Nephron (organoid): Measurements from ENCODE around the gene GREB1.

Experiments used
- H3K27ac Mint-ChIP-seq, 3 experiments: 2 replicates each; pipeline ENCODE4 v1.8.0; 2020; ENCODE audit warnings: mixed read lengths in 3 of 3, mild to moderate bottlenecking in 2 of 3, moderate library complexity in 1 of 3
- H3K27me3 Mint-ChIP-seq: 2 replicates; pipeline ENCODE4 v1.8.0; 2021; ENCODE audit warnings: low read depth, mild to moderate bottlenecking, moderate library complexity, mixed read lengths
- H3K36me3 Mint-ChIP-seq: 2 replicates; pipeline ENCODE4 v1.8.0; 2020; ENCODE audit warnings: low read depth, mixed read lengths
- H3K4me1 Mint-ChIP-seq: 2 replicates; pipeline ENCODE4 v1.8.0; 2020; ENCODE audit warnings: mixed read lengths
- H3K4me3 Mint-ChIP-seq, 3 experiments: 2 replicates each; pipeline ENCODE4 v1.8.0; 2020; ENCODE audit warnings: mild to moderate bottlenecking in 3 of 3, mixed read lengths in 3 of 3, moderate library complexity in 2 of 3
- H3K9me3 Mint-ChIP-seq: 2 replicates; pipeline ENCODE4 v1.8.0; 2020; ENCODE audit warnings: mixed read lengths
- TF ChIP-seq, protein P1 (sequence below), 3 experiments: fragments of 200-600 bp; sonication (generic); IDR thresholded peaks; one replicate each; pipeline ENCODE4 v1.5.0; 2021; ENCODE audit warnings: antibody characterized with exemption in 3 of 3; ENCODE audit not compliant: unreplicated experiment in 3 of 3

GREB1 gene

DNA sequence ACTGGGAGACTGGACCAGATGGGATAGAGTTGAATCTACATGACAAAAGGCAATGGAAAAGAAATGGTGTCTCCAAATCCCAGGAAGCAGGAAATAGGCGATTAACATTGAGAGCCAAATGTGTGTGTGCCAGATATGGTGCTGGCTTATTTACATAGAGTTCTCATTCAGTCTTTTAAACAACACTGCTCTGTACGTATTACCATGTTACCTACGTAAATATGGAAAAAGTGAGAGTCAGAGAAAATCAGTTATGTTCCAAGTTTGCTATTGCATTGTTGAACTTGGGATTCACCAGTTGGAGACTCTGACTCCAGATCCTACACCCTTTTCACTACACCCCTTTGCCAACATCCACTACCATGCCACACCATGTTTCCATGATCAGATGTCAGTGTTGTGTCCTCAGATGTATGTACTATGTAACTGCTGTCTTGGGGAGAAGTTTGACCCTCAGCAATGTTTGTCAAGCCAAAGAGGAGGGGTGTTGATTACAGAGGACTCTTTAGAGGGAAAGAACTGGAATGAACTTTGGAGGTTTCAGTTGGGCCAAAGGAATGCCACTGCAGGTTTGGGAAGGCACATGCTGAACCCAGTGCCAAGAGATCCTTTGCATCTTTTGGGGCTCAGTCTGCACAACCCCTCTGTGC, 19.6 kb upstream of the GREB1 start:
- H3K27me3 Mint-ChIP-seq, result no peaks in the 10 kb centered on the region
- H3K4me3 Mint-ChIP-seq, result no peak overlapping the region
- no peak overlapping the region for H3K27ac Mint-ChIP-seq
- TF ChIP-seq, protein P1, sequence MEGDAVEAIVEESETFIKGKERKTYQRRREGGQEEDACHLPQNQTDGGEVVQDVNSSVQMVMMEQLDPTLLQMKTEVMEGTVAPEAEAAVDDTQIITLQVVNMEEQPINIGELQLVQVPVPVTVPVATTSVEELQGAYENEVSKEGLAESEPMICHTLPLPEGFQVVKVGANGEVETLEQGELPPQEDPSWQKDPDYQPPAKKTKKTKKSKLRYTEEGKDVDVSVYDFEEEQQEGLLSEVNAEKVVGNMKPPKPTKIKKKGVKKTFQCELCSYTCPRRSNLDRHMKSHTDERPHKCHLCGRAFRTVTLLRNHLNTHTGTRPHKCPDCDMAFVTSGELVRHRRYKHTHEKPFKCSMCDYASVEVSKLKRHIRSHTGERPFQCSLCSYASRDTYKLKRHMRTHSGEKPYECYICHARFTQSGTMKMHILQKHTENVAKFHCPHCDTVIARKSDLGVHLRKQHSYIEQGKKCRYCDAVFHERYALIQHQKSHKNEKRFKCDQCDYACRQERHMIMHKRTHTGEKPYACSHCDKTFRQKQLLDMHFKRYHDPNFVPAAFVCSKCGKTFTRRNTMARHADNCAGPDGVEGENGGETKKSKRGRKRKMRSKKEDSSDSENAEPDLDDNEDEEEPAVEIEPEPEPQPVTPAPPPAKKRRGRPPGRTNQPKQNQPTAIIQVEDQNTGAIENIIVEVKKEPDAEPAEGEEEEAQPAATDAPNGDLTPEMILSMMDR (IDR thresholded peaks at IDR 0.05; ENCODE audit: unreplicated experiment in 3 of 3), result no peak
- no peaks in the 10 kb centered on the region for H3K4me1 Mint-ChIP-seq
- H3K36me3 Mint-ChIP-seq, result peaks cover 10% of the 10 kb centered on the region
- no peaks in the 10 kb centered on the region for H3K9me3 Mint-ChIP-seq

DNA sequence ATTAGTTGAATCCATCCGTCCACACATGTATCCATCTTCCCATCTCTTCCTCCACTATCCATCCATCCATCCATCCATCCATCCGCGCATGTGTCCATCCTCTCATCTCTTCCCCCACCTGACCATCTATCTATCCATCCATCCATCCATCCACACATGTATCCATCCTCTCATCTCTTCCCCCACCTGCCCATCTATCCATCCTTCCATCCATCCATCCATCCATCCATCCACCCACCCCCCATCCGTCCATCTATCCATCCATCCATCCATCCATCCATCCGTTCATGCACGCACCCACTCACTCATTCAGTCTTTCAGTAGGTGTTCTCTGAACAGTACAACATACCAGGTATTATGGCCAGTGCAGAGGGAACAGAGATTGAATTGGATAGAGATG, 18.9 kb upstream of the GREB1 start:
- TF ChIP-seq, protein P1 (IDR thresholded peaks at IDR 0.05; ENCODE audit: unreplicated experiment in 3 of 3), result no peak
- no peaks in the 10 kb centered on the region for H3K4me1 Mint-ChIP-seq
- no peak overlapping the region for H3K4me3 Mint-ChIP-seq
- H3K36me3 Mint-ChIP-seq, result peaks cover 10% of the 10 kb centered on the region
- H3K27ac Mint-ChIP-seq, result no peak overlapping the region
- no peaks in the 10 kb centered on the region for H3K9me3 Mint-ChIP-seq
- H3K27me3 Mint-ChIP-seq, result no peaks in the 10 kb centered on the region

DNA sequence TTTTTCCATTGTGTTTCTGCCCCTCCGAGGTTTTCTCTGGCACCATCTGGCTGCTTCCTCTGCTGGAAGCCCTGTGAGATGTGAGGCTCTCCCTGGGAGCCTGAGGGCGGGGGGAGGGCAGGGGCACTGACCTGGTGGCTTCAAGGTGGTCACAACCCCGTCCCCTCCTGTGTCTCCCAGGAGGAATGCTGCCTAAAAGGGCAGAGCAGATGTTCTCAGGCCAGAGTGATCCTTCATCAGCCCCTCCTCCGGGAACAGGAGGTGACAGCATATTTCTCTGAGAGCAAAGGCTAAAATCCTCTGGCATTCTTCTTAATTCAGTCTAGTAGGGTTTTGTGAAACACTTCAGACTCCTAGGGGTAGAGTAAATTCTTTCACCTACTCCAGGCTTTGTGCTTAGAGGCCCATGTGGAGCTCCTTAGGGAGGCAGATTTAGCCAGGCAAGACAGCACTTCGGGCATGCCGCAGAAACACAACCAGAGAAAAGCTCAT, 18.3 kb upstream of the GREB1 start:
- TF ChIP-seq, protein P1 (IDR thresholded peaks at IDR 0.05; ENCODE audit: unreplicated experiment in 3 of 3), result no peak

DNA sequence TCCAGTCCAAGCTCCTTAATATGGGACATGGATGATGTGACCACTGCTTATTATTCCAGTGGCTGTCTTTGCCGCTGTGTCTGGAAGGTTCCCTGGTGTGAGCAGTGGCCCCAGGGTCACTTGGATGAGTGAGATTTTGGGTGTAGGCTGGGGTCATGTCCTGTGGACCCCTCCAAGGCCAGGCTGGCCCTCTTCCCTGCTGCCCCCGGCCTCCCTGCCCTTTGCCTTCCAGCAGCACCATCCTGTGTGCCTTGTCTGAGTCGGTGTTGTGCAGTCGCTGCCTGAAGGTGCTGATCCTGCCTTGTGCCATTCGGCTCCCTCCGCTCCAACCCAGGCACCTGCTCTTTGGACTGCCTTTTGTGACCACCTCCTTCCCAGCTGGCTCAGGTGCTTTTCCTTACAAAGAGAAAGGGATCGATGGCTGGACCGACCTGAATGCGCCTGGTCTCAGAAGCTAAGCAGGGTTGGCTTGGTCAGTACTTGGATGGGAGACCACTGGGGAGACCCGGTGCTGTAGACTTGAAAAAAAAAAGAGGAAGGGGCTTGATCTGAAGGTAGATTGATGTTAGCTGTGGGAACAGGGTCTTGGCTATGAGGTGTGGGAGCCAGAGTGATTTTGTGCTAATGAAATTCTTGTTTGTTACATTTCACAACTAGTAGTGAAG, 16.7 kb upstream of the GREB1 start:
- peaks cover 4% of the 10 kb centered on the region for H3K9me3 Mint-ChIP-seq
- no peaks in the 10 kb centered on the region for H3K4me1 Mint-ChIP-seq
- TF ChIP-seq, protein P1 (IDR thresholded peaks at IDR 0.05; ENCODE audit: unreplicated experiment in 3 of 3), result no peak
- no peaks in the 10 kb centered on the region for H3K27me3 Mint-ChIP-seq
- peaks cover 16% of the 10 kb centered on the region for H3K36me3 Mint-ChIP-seq
- no peak overlapping the region for H3K27ac Mint-ChIP-seq
- no peak overlapping the region for H3K4me3 Mint-ChIP-seq

More for the DNA sequence above, 18.3 kb upstream of the GREB1 start:
- no peaks in the 10 kb centered on the region for H3K4me1 Mint-ChIP-seq
- no peaks in the 10 kb centered on the region for H3K27me3 Mint-ChIP-seq
- H3K4me3 Mint-ChIP-seq, result no peak overlapping the region
- peaks cover 3% of the 10 kb centered on the region for H3K9me3 Mint-ChIP-seq
- no peak overlapping the region for H3K27ac Mint-ChIP-seq
- peaks cover 13% of the 10 kb centered on the region for H3K36me3 Mint-ChIP-seq

DNA sequence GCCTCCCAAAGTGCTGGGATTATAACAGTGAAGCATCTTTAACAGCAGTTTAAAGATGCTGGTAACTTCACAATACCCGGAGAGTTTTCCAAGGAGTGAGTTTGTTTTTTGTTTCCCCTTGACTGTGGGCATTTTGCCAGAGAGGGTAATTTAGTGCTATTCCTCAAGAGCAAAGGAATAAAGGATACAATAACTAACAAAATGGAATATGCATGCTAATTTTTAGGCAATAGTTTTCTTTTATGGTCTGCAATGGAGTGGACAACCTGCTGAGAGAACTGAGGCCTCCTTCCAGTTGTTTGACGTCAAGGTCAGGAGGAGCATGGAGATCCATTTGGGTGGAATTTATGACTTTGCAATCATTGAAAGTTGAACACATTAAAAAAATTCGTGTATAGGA, 15.9 kb upstream of the GREB1 start:
- no peaks in the 10 kb centered on the region for H3K4me1 Mint-ChIP-seq

More for the DNA sequence above, 15.9 kb upstream of the GREB1 start:
- TF ChIP-seq, protein P1 (IDR thresholded peaks at IDR 0.05; ENCODE audit: unreplicated experiment in 3 of 3), result no peak
- Mint-ChIP-seq H3K27me3 (no peaks in the 10 kb centered on the region), H3K36me3 (peaks cover 16% of the 10 kb centered on the region), H3K9me3 (peaks cover 4% of the 10 kb centered on the region), H3K4me3 (no peak overlapping the region), H3K27ac (no peak overlapping the region)
